Amniotic epithelial cell (primary cell): ENCODE data around the gene KCNK2.

ENCODE experiments used
- DNase-seq: peaks from one replicate; pipeline ENCODE4 v3.0.0-alpha.2; 2010; ENCODE audit warnings: low read depth

KCNK2 gene

GRCh38 chr1:215082532-215083382, at the start of gene KCNK2:
KCNK2 (plus strand) TSS chr1:215082737; CDS start chr1:215083386, 649 bp downstream.
- DNase-seq = no peak

- DNase-seq = no peak
These were observed 49.5 kb upstream of the KCNK2 start for GRCh38 chr1:215032911-215033526.

- DNase-seq = no peak
These were observed 42.3 kb upstream of the KCNK2 start for GRCh38 chr1:215040190-215040589.

- DNase-seq = no peak
These were observed 39.1 kb upstream of the KCNK2 start for GRCh38 chr1:215043401-215043800.

GRCh38 chr1:215044151-215044550, 38.4 kb upstream of the KCNK2 start:
- no peak for DNase-seq

GRCh38 chr1:215045698-215046308, 36.7 kb upstream of the KCNK2 start:
- no peak for DNase-seq

GRCh38 chr1:215052256-215053015, 30.1 kb upstream of the KCNK2 start:
- DNase-seq = peak; percentile 23

- no peak for DNase-seq
These were observed 28.3 kb upstream of the KCNK2 start for GRCh38 chr1:215054266-215054665.

GRCh38 chr1:215055281-215055935, 27.1 kb upstream of the KCNK2 start:
- DNase-seq = no peak

GRCh38 chr1:215056584-215056983, 26.0 kb upstream of the KCNK2 start:
- peak; percentile 50 for DNase-seq

GRCh38 chr1:215059947-215060346, 22.6 kb upstream of the KCNK2 start:
- DNase-seq = no peak

- no peak for DNase-seq
These were observed 18.2 kb upstream of the KCNK2 start for GRCh38 chr1:215064327-215064726.

GRCh38 chr1:215071078-215071477, 11.5 kb upstream of the KCNK2 start:
- DNase-seq = no peak

GRCh38 chr1:215076322-215076721, 6.2 kb upstream of the KCNK2 start:
- DNase-seq = peak; percentile 67

GRCh38 chr1:215079456-215079855, 3.1 kb upstream of the KCNK2 start:
- no peak for DNase-seq

- DNase-seq = no peak
These were observed 641 bp upstream of the KCNK2 start for GRCh38 chr1:215081661-215082531.

- peak; percentile 19 for DNase-seq
These were observed 935 bp downstream of the KCNK2 start for GRCh38 chr1:215083383-215083961.

- no peak for DNase-seq
These were observed 2.1 kb downstream of the KCNK2 start for GRCh38 chr1:215084621-215085020.

- DNase-seq = no peak
These were observed 5.1 kb downstream of the KCNK2 start for GRCh38 chr1:215087603-215088002.

- DNase-seq = no peak
These were observed 11.8 kb downstream of the KCNK2 start for GRCh38 chr1:215094381-215094780.
